Esophagus muscularis mucosa (tissue), 4 donors: ENCODE data around the gene CNTNAP2.

Source experiments
- CTCF ChIP-seq, 3 experiments: fragments of 200-600 bp in 2 of 3; fragments of 450-650 bp in 1 of 3; sonication (generic) in 2 of 3; IDR thresholded peaks; one replicate each; pipeline ENCODE4 v1.5.1; 2017 to 2019; ENCODE audit warnings: antibody characterized with exemption in 3 of 3, mild to moderate bottlenecking in 2 of 3, moderate library complexity in 1 of 3
- EP300 ChIP-seq: sonication (generic); formaldehyde crosslinking; IDR thresholded peaks from one replicate; pipeline ENCODE4 v1.6.1; 2017; ENCODE audit warnings: antibody characterized with exemption
- POLR2A ChIP-seq: fragments of 450-650 bp; IDR thresholded peaks from one replicate; pipeline ENCODE4 v1.6.1; 2017; ENCODE audit warnings: antibody characterized with exemption, moderate library complexity, mild to moderate bottlenecking, low read depth
- POLR2AphosphoS5 ChIP-seq, 2 donors: sonication (generic); formaldehyde crosslinking; IDR thresholded peaks; one replicate each; pipeline ENCODE4 v1.6.1; 2017; ENCODE audit warnings: antibody characterized with exemption in 2 of 2

GRCh38 chr7:147394329-147394728 is 1277.7 kb downstream of the CNTNAP2 start:
- TF ChIP-seq POLR2A (no peak), CTCF (IDR thresholded peaks at IDR 0.05) (no peak), POLR2AphosphoS5 (IDR thresholded peaks at IDR 0.05) (no peak), EP300 (no peak)
